ENCODE results near the gene RNF150. TPM values are rescaled to one million over a fixed set of nuclear protein-coding genes. Genes with fewer than 3 reads are reported as not detected.

The RNF150 gene
- total RNA-seq, 1 experiment from 2014 or later: 4.0 TPM

DNA sequence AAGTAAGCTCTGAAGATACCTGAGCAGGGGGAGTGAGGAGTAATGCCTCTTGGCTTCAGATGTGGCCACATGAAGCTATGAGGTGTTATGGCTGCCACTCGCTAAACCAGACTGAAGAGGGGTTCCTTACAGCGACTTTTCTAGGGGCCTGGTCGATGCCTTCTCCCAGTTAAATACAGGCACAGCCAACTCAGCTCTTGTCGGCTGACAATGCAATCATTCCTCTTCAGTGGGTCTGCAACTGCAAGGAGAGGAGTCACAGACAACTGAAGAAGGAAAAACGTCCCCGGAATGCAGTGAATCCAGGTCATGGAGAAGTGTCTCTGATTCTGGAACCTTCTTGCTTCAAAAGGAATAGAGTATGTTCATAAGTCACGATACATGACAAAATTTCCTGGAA, 106.4 kb downstream of the RNF150 start:
- no peak for DNase-seq (ENCODE audit: low read depth)

- no peak for DNase-seq (ENCODE audit: low read depth)
Observed at GRCh38 chr4:141023051-141023450, 110.2 kb downstream of the RNF150 start.

- DNase-seq (ENCODE audit: low read depth): no peak
Observed at GRCh38 chr4:141022111-141022695, 111.1 kb downstream of the RNF150 start.

GRCh38 chr4:141021397-141022110, 111.7 kb downstream of the RNF150 start:
- DNase-seq (ENCODE audit: low read depth): no peak

DNA sequence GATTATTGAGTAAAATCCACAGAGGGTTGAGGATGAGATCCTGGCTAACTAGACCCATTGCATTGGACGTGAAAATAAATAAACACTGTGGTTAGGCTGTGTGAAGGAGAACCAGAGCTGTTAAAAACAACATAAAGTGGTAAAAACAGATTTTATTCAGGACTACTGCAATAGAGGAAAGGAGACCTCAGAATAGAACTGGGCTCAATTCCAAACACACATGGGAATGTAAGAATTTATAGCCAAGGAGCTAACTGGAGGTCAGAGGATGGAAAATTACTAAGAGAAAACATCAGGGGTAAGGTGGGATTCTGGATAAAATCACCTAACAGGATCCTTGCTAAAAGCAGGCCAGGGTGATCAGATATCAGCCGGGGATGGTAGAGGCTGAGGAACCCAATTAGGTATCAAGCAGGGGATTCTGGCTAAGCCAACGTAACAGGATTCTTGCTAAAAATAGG, 112.4 kb downstream of the RNF150 start:
- peak; percentile 70 for DNase-seq (ENCODE audit: low read depth)

GRCh38 chr4:141019768-141020167, 113.5 kb downstream of the RNF150 start:
- DNase-seq (ENCODE audit: low read depth): no peak

- DNase-seq (ENCODE audit: low read depth): peak; percentile 22
Observed at GRCh38 chr4:141016117-141016798, 117.0 kb downstream of the RNF150 start.

DNA sequence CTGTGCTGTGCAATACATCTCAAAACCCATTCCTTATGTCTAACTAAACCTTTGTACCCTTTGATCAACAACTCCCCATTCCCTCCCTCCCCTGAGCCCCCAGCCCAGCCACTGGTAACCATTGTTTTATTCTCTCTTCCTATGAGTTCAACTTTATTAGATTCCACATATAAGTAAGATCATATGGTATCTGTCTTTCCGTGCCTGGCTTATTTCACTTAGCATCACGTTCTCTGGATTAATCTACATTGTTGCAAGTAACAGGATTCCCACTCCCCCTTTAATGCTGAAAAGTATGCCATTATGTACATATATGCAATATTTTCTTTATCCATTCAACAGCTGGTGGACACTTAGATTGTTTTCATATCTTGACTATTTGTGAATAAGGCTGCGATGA, 119.4 kb downstream of the RNF150 start:
- DNase-seq (ENCODE audit: low read depth): no peak

DNA sequence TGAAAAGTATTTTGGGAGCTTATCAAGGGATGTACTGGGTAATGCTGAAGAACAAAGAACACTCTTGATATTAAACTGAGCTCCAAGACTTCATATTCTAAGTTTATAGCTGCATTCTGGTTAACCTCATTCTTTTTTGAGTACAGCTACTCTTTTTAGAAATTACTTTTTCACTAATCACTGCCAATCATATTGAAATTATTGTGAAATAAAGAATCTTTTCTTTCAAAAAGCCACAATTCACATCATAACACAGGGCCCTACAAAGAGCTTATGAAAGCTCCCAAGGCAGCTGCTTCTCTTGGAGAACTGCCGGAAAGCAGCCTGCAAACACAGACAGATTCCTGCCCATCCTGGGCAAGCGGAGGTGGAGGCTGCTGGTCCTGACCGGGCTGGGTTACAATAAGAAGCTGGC, 121.4 kb downstream of the RNF150 start:
- no peak for DNase-seq (ENCODE audit: low read depth)

GRCh38 chr4:141009931-141010330, 123.3 kb downstream of the RNF150 start:
- DNase-seq (ENCODE audit: low read depth): no peak

DNA sequence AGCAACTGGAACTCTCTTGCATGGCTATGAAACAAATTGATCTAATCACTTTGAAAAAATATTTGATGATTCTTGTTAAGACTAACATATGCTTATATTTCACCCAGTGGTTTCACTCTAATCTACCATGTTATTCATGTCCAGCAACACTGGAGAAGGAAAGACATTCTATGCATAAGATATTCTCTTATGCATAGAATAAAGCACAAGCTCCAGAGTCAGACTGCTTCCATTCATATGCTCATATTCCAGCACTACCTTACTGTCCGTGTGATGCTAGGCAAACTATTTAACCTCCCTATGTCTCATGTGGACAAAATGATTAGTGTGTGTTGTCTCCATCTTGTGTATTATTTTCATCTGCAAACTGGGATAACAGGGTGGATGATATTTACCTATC, 124.1 kb downstream of the RNF150 start:
- no peak for DNase-seq (ENCODE audit: low read depth)

DNA sequence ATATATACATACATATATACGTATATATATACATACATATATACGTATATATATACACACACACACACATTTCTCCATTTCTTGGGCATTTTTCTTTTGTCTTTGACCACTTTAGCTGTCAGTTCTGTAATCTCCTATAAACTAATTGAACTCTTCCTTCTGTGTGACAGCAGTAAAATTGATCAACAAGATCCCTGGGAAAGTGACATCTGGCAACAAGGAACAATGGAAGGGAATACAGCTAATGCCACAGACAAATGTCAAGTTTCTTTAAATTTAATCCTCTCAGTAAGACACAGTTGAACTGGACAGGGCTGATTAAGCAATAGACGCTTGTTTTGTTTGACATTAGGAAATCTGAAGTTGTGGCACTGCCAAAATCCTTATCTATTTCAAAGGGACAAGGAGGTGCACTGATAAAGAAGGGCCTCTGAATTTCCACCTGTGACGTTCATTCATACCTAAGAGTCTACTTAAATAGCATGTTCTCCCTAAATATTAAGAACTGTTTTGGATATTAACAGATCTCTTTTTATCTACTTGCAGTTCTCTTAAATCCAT, 126.9 kb downstream of the RNF150 start:
- no peak for DNase-seq (ENCODE audit: low read depth)

GRCh38 chr4:141004823-141005222, 128.4 kb downstream of the RNF150 start:
- no peak for DNase-seq (ENCODE audit: low read depth)

GRCh38 chr4:141003193-141003592, 130.1 kb downstream of the RNF150 start:
- no peak for DNase-seq (ENCODE audit: low read depth)

DNA sequence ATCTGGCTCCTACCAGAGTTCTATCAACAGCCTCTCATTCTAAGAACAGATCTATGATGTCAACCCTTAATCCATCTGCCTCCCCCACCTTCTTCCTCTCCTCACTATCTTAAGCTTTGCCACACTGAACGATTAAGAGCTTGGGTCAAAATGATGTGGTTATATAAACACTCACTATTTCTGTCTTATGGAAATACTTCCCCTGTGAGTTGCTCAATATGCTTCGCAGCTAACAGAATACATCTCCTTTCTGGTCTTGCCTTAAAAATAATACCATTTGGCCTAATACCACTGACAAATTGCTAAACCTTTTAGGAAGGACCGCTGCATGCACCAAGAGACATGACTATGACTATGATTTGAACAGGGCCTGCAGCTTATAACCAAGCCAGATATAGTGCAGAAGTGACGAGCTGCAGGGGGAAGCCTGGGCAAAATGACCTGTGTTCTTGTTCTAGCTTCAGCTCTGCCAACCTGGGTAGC, 130.9 kb downstream of the RNF150 start:
- DNase-seq (ENCODE audit: low read depth): no peak

DNA sequence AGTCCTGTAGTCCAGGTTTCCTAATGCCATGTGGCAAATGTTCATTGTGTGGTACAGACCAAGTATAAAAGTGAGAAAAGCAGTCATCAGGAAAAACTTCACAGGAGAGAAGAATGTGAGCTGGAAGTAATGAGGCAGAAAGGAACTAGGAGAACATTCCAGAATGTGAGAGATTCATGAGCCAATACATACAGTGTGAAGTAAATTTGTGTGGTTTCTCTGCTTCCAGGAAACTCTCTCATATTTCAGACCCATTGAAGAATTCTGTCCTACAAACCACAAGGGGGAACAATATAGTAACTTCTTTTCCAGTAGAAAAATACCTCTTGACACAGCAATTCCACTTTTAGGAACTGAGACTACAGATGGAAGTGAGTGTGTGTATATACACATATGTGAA, 136.5 kb downstream of the RNF150 start:
- peak; percentile 64 for DNase-seq (ENCODE audit: low read depth)

- no peak for DNase-seq (ENCODE audit: low read depth)
Observed at GRCh38 chr4:140995058-140995457, 138.2 kb downstream of the RNF150 start.

DNA sequence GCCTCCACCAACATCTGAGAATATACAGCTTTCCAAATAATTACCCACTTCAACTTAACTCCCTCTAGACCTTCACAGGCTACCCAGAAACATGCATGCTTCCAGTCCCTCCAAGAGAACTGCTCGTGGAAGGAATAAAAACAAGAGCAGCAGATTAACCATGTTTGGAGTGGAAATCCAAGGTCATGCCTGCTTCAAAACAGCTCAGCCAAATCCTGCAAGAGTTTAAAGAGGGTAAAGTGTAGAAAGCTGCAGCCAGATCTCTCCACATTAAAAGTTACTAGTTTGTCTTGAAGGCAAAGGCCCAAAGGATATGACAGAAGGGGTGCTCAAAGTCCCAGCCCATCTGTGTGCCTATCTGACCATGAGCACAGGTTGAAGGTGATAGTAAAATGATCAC, 139.3 kb downstream of the RNF150 start:
- DNase-seq (ENCODE audit: low read depth): no peak

DNA sequence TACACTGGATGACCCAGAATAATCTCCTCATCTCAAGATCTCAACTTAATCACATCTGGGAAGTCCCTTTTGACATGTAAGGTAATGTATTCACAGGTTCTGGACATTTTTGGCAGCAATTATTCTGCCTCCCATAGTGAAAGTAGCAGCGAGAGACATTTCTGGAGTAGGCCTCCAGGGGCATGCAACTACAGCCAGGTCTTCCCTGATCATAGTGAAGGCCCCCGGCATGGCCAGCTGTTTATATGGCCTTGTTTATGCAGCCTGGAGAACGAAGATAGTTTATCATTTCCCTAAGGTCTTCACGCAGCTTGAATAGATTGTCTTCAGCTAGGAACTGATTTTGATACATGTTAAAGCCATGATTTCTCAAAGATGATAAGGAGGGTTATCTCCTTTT, 139.9 kb downstream of the RNF150 start:
- DNase-seq (ENCODE audit: low read depth): no peak

DNA sequence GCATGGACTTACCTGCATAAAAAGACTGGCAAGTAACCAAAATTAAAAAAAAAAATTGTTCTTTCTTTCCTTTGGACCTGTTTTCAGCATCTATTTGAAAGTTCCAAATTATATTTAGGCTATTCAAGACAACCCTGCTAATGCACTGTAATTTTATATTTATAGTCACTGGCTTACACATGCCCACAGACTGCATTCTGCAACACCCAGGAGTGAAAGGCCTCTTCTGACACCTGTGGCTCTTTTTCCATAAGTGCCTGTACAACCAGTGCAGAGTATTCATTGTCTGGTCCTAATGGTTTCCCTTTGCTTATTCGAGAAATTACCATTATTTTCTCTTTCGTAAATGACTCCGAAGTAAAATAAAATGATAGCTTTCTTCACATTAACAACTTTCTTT, 143.3 kb downstream of the RNF150 start:
- no peak for DNase-seq (ENCODE audit: low read depth)

- DNase-seq (ENCODE audit: low read depth): no peak
Observed at GRCh38 chr4:140986045-140986444, 147.2 kb downstream of the RNF150 start.

DNA sequence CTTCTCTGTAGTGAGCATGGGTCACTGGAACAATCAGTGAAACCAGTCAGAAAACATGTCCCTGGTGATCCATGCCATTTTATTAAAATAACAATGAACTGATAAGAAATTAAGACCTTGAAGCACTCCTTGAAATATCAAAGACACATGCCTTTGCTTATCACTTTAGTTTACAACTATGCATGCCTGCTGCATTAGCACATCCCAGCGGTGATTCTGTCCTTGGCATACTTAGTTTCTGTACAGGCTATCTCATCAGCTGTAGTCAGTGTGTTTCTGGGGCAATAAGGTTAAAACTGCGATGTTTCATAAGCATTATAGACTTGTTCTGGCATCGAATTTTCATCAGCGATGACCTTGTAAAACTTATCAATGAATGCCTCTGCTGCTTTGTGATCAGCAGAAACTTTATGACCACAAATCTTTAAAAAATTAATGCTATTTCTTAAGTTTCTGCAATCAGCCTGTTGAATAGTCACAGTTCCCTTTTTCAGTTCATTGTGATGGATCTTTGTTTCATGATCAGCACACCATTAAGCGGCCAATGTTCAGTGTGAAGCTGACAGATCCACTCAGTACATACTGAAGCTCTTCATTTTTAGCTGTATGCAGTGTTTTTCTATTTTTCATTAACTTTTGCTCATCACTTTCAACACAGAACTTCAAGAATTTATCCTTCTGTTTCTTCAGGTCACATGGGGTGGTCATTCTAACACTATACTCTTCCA, 150.5 kb downstream of the RNF150 start:
- DNase-seq (ENCODE audit: low read depth): no peak
